ENCODE data around the gene POTEF.
"Not testable (repeated sequence)": the region's sequence is repeated elsewhere in the genome, so short reads cannot be mapped to it uniquely, and the experiment has no call there.

POTEF gene
- 0 to 0.05 (median 0.04) reads per million in 3 experiments for total RNA-seq

- not testable (repeated sequence) for DNase-seq
Observed at GRCh38 chr2:130129120-130129829, at the start of gene POTEF. Gene POTEF, minus strand, starts transcription at chr2:130129222. Its CDS starts 8,707 bp downstream, at chr2:130120515.

- DNase-seq, result not testable (repeated sequence)
Observed at GRCh38 chr2:130174866-130175265, 45.8 kb upstream of the POTEF start.

GRCh38 chr2:130169896-130170295, 40.9 kb upstream of the POTEF start:
- DNase-seq, result no peak

GRCh38 chr2:130169163-130169562, 40.1 kb upstream of the POTEF start:
- not testable (repeated sequence) for DNase-seq

GRCh38 chr2:130166611-130167010, 37.6 kb upstream of the POTEF start:
- DNase-seq, result not testable (repeated sequence)

- no peak for DNase-seq
Observed at GRCh38 chr2:130165293-130166016, 36.4 kb upstream of the POTEF start.

GRCh38 chr2:130162968-130163367, 33.9 kb upstream of the POTEF start:
- DNase-seq, result no peak

GRCh38 chr2:130162486-130162885, 33.5 kb upstream of the POTEF start:
- DNase-seq, result not testable (repeated sequence)

- not testable (repeated sequence) for DNase-seq
Observed at GRCh38 chr2:130160838-130161705, 32.0 kb upstream of the POTEF start.

GRCh38 chr2:130160131-130160530, 31.1 kb upstream of the POTEF start:
- no peak for DNase-seq

GRCh38 chr2:130159376-130159775, 30.4 kb upstream of the POTEF start:
- DNase-seq, result not testable (repeated sequence)

GRCh38 chr2:130158631-130159030, 29.6 kb upstream of the POTEF start:
- DNase-seq, result no peak

- DNase-seq, result not testable (repeated sequence)
Observed at GRCh38 chr2:130157825-130158514, 28.9 kb upstream of the POTEF start.

- not testable (repeated sequence) for DNase-seq
Observed at GRCh38 chr2:130157354-130157753, 28.3 kb upstream of the POTEF start.

GRCh38 chr2:130156624-130157004, 27.6 kb upstream of the POTEF start:
- no peak for DNase-seq

GRCh38 chr2:130155956-130156623, 27.1 kb upstream of the POTEF start:
- DNase-seq, result not testable (repeated sequence)

- no peak for DNase-seq
Observed at GRCh38 chr2:130154773-130155765, 26.0 kb upstream of the POTEF start.

GRCh38 chr2:130154423-130154770, 25.4 kb upstream of the POTEF start:
- DNase-seq, result not testable (repeated sequence)

- DNase-seq, result not testable (repeated sequence)
Observed at GRCh38 chr2:130153721-130154422, 24.9 kb upstream of the POTEF start.
